ENCODE measurements around the gene RSPH6A. TPM values are rescaled to one million over a fixed set of nuclear protein-coding genes. Genes with fewer than 3 reads are reported as not detected.

Gene RSPH6A
- total RNA-seq, 1 donor = 0.18 TPM

DNA sequence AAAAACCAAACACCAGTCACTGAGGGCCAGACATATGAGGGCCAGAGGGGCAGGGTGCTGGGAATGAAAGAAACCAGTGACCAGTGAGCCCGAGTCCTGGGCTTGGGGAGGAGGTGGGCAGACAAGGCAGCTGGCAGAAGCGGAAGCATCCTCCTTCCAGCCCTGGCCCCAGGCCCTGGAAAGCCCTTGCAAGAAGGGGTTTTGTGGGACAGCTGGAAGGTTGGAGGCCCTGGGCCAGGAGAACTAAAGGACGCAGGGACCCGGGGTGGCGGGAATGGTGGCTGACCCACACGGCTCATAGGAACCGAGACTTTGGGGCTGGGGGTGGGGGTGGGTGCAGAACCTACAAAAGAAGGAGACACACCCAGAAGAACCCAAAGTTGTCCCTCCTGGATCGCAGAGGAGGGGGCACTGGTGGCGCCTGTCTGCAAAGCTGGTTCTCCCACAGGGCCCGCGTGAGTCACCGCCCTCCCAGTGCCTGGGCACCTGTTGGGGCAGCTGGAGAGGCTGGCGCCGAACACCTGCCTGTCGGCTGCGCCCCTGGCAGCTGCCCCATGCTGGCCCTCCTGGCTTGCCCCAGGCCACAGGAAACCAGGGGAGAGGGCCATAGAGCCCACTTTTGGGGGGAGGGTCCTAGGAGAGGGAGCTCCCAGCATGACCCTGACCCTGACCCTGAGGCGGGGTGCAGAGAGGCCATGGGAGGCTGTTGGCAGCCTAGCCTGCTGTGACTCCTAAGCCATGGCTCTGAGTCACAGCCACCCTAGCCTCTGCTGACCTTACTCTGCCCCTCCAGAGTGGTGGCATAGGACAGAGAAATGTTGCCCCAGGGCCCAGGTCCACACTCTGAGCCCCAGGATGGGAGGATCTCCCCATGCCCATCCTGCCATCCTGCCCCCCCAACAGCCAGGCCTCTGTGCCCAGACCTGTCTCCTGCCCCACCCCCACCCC lies 33.6 kb downstream of the RSPH6A start:
- peak overlapping the region; percentile 74 for H3K4me3 ChIP-seq (ENCODE audit: low read depth, low read length)
- TF ChIP-seq CTCF (IDR thresholded peaks at IDR 0.05; ENCODE audit: insufficient read depth, low read length) = no peak
- no peak for DNase-seq (ENCODE audit: low read depth)

GRCh38 chr19:45780448-45781213 lies 34.5 kb downstream of the RSPH6A start:
- no peak for DNase-seq (ENCODE audit: low read depth)
- H3K4me3 ChIP-seq (ENCODE audit: low read depth, low read length) = peak overlapping the region; percentile 74
- TF ChIP-seq CTCF (IDR thresholded peaks at IDR 0.05; ENCODE audit: insufficient read depth, low read length) = no peak

- DNase-seq (ENCODE audit: low read depth) = no peak
- TF ChIP-seq CTCF (IDR thresholded peaks at IDR 0.05; ENCODE audit: insufficient read depth, low read length) = no peak
- peak overlapping the region; percentile 74 for H3K4me3 ChIP-seq (ENCODE audit: low read depth, low read length)
These were observed 35.0 kb downstream of the RSPH6A start for GRCh38 chr19:45780146-45780447.

GRCh38 chr19:45779231-45780145 lies 35.6 kb downstream of the RSPH6A start:
- DNase-seq (ENCODE audit: low read depth) = peak; percentile 49
- peak; percentile 42 for TF ChIP-seq CTCF (IDR thresholded peaks at IDR 0.05; ENCODE audit: insufficient read depth, low read length)
- H3K4me3 ChIP-seq (ENCODE audit: low read depth, low read length) = peak overlapping the region; percentile 74

DNA sequence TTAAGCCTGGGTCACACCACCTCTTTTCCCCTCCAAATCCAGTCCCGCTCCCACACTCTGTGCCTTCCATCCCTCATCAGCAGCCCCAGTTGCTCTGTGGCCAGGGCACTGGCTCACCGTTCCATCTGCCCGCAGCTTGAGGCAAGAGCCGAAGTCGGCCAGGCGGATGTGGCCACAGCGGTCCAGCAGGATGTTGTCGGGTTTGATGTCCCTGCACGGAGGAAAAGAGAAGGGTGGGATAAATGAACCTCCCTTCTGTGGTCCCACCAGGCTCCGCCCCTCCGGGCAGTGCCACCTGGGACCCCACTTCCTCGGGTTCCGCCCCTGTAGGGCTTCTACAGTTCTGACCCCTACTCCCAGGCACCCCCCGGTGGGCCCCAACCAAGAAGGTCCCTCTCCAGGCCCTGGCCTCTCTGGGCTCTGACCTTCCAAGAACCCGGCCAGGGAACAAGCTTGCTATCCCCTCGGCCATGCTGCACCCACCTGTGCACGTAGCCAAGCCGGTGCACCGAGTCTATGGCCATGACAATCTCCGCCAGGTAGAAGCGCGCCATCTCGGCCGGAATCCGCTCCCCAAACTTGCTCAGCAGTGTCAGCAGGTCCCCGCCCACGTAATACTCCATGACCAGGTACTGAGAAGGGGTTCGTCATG lies 37.0 kb downstream of the RSPH6A start:
- TF ChIP-seq CTCF (IDR thresholded peaks at IDR 0.05; ENCODE audit: insufficient read depth, low read length) = no peak
- no peak overlapping the region for H3K4me3 ChIP-seq (ENCODE audit: low read depth, low read length)
- DNase-seq (ENCODE audit: low read depth) = no peak

Measured in fibroblast of the aortic adventitia (primary cell).